ENCODE results near the gene TRPM1.

Gene TRPM1

GRCh38 chr15:31004220-31004733, 97.2 kb downstream of the TRPM1 start:
- H3K9me3 ChIP-seq (ENCODE audit: control insufficient read depth, insufficient read depth, low read depth, low read length) = no peaks in the 10 kb centered on the region
- ChIA-PET CTCF (no interaction called here), POLR2A (no interaction called here)
- no peak overlapping the region for H3K27ac ChIP-seq (ENCODE audit: extremely low read depth, low read depth, low read length)
- no peak for TF ChIP-seq ZNF621 (tag by site-specific recombination; IDR thresholded peaks at IDR 0.05)
- no peak for TF ChIP-seq ZBTB8A (tag by site-specific recombination; IDR thresholded peaks at IDR 0.05)
- TF ChIP-seq OVOL3 (tag by site-specific recombination; IDR thresholded peaks at IDR 0.05) = no peak
- TF ChIP-seq GLI2 (tag by site-specific recombination; IDR thresholded peaks at IDR 0.05; ENCODE audit: borderline replicate concordance, low read depth) = no peak
- TF ChIP-seq ZBTB17 (tag by site-specific recombination; IDR thresholded peaks at IDR 0.05) = peak; percentile 94
- TF ChIP-seq ZFHX2 (tag by site-specific recombination; conservative IDR thresholded peaks at IDR 0.05) = no peak
- no peak for TF ChIP-seq ZNF792 (tag by site-specific recombination; IDR thresholded peaks at IDR 0.05)
- no peaks in the 10 kb centered on the region for H3K4me1 ChIP-seq (ENCODE audit: control insufficient read depth, insufficient read depth, low read length)
- no peaks in the 10 kb centered on the region for H3K36me3 ChIP-seq (ENCODE audit: control insufficient read depth in 2 of 2, insufficient read depth in 1 of 2, low read length in 2 of 2)
- H3K4me3 ChIP-seq (ENCODE audit: low read depth, low read length) = no peak overlapping the region

GRCh38 chr15:31001702-31002101, 99.8 kb downstream of the TRPM1 start:
- no peaks in the 10 kb centered on the region for H3K36me3 ChIP-seq (ENCODE audit: control insufficient read depth in 2 of 2, insufficient read depth in 1 of 2, low read length in 2 of 2)
- no peaks in the 10 kb centered on the region for H3K4me1 ChIP-seq (ENCODE audit: control insufficient read depth, insufficient read depth, low read length)
- POLR2A ChIA-PET = no interaction called here
- H3K27ac ChIP-seq (ENCODE audit: extremely low read depth, low read depth, low read length) = no peak overlapping the region
- CTCF ChIA-PET = interaction anchor here (0.6 kb wide), 1 partner anchor 50 kb away, joined by 4 read pairs; no protein-coding TSS in a partner anchor
- no peak overlapping the region for H3K4me3 ChIP-seq (ENCODE audit: low read depth, low read length)
- TF ChIP-seq ZNF37A (tag by site-specific recombination; IDR thresholded peaks at IDR 0.05) = no peak
- no peak for TF ChIP-seq ZNF473 (tag by site-specific recombination; IDR thresholded peaks at IDR 0.05)
- no peak for TF ChIP-seq ZNF311 (tag by site-specific recombination; IDR thresholded peaks at IDR 0.05; ENCODE audit: borderline replicate concordance)
- no peak for TF ChIP-seq ZNF211 (tag by site-specific recombination; IDR thresholded peaks at IDR 0.05; ENCODE audit: low read depth)
- no peaks in the 10 kb centered on the region for H3K9me3 ChIP-seq (ENCODE audit: control insufficient read depth, insufficient read depth, low read depth, low read length)

- H3K27ac ChIP-seq (ENCODE audit: extremely low read depth, low read depth, low read length) = no peak overlapping the region
- TF ChIP-seq ZXDB (tag by site-specific recombination; IDR thresholded peaks at IDR 0.05) = no peak
- no peak for TF ChIP-seq ZNF112 (tag by site-specific recombination; IDR thresholded peaks at IDR 0.05)
- no peak for TF ChIP-seq GLIS1 (tag by site-specific recombination; IDR thresholded peaks at IDR 0.05)
- TF ChIP-seq ZNF280D (tag by site-specific recombination; IDR thresholded peaks at IDR 0.05) = no peak
- no peak for TF ChIP-seq ZNF10 (tag by site-specific recombination; IDR thresholded peaks at IDR 0.05)
- TF ChIP-seq ZNF248 (tag by site-specific recombination; IDR thresholded peaks at IDR 0.05) = no peak
- no peak for TF ChIP-seq ZNF341 (tag by site-specific recombination; IDR thresholded peaks at IDR 0.05; ENCODE audit: low read depth)
- no peak for TF ChIP-seq ZNF394 (tag by site-specific recombination; IDR thresholded peaks at IDR 0.05; ENCODE audit: borderline replicate concordance)
- no peak for TF ChIP-seq ZFP37 (tag by site-specific recombination; IDR thresholded peaks at IDR 0.05)
- no peaks in the 10 kb centered on the region for H3K36me3 ChIP-seq (ENCODE audit: control insufficient read depth in 2 of 2, insufficient read depth in 1 of 2, low read length in 2 of 2)
- H3K4me3 ChIP-seq (ENCODE audit: low read depth, low read length) = no peak overlapping the region
- ChIA-PET CTCF (interaction anchor here (1.1 kb wide), 1 partner anchor 17 kb away, joined by 3 read pairs; no protein-coding TSS in a partner anchor), POLR2A (no interaction called here)
- no peaks in the 10 kb centered on the region for H3K9me3 ChIP-seq (ENCODE audit: control insufficient read depth, insufficient read depth, low read depth, low read length)
- H3K4me1 ChIP-seq (ENCODE audit: control insufficient read depth, insufficient read depth, low read length) = no peaks in the 10 kb centered on the region
Measured at GRCh38 chr15:30999729-31000128, 101.8 kb downstream of the TRPM1 start.
